GM18508 (cell line): ENCODE measurements around the gene SENP2.
"Not testable (repeated sequence)": the region's sequence is repeated elsewhere in the genome, so short reads cannot be mapped to it uniquely, and the experiment has no call there.

ENCODE experiments used
- ATAC-seq: cut with Tn5 transposase; IDR thresholded peaks from one replicate; pipeline ENCODE4 v1.9.1; 2021; ENCODE audit warnings: moderate number of reproducible peaks; ENCODE audit not compliant: insufficient read depth, unreplicated experiment

SENP2 gene

DNA sequence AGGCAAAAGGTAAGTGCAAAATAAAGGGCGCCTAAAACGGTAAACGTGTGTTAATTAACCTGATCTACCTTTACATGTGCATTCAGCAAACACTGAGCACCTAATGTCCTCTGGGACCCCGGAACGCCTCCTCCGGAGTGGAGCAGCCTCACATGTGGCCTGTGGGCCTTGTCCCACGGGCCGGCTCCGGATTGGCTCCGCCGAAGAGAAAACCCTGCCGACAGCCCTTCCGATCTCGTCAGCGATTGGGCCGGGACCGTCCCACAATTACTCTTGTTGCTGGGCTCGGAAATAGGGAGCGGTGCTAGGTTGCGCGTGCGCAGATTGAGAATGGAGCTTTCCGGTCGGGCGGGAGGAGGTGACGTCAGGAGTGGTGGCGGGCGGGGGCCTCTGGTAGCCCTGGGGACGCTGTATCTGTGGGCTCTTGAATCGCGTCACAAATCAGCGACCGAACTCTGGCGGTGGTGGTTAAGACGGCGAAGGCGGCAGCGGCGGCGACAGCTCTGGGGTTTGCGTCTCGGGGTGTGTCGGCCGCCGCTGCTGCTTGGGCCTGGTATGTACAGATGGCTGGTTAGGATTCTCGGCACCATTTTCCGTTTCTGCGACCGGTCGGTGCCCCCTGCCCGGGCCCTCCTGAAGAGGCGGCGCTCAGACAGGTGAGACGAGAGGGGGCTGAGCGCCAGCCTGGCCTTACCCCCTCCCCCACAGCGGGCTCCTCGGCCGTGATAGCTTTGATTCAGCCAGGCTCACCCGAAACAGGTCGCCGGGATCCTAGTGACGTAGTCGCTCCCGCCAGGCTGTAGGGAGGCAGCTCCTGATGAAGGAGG lies at the start of gene SENP2:
TSS of gene SENP2 (plus strand) at position 437 of the 827 bp plus-strand sequence. CDS start at position 556, 119 bp downstream.
- ATAC-seq, result peak; percentile 86

DNA sequence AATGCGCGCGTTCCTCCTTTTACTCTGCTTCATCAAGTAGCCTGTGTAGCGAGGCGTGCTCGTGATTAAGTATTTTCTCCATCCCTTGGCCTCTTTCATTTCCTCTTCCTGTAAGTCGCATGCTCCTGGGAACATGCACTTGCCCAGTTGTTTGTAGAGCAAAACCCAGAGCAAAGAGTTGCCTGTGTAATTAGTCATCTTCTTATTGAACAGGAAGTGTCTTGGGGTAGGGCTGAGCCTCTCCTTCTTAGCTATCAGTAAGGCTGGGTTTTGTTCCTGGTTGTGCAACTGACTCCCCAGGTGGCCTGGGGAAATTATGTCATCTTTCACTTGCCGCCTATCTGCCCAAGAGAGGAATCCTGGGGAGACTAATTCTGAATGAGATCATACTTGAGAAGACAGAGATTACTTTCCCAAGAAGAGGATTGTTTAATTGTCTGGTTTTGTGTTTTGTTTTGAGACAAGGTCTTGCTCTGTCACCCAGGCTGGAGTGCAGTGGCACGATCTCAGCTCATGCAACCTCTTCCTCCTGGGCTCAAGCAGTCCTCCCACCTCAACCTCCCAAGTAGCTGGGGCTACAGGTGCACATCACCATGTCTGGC lies 48.6 kb upstream of the SENP2 start:
- peak; percentile 97 for ATAC-seq

DNA sequence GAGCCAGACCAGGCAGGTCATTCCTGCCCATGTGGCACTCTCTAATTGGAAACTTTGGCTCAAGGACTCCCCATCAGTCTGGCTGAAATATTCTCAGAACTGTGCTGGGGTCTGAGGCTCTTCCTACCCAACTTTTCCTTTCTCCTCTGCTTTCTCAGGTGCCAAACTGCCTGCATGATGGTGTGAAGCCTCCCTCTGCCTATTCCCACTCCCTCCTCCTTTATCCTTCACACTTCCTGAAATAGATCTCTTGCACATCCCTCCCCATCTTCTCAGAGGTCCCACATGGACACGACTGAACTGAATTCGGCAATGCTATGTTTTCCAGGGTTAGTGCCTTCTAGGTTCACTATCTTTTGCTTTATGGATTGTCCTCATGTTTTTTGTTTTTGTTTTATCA lies 46.2 kb upstream of the SENP2 start:
- ATAC-seq, result no peak

GRCh38 chr3:185540695-185541094 lies 45.4 kb upstream of the SENP2 start:
- ATAC-seq, result no peak

- no peak for ATAC-seq
Observed at GRCh38 chr3:185549122-185549521, 37.0 kb upstream of the SENP2 start.

- no peak for ATAC-seq
Observed at GRCh38 chr3:185549651-185550111, 36.4 kb upstream of the SENP2 start.

- no peak for ATAC-seq
Observed at GRCh38 chr3:185552358-185552877, 33.7 kb upstream of the SENP2 start, which contains the start of gene LIPH. Gene LIPH, minus strand, starts transcription at chr3:185552588. Its CDS starts 117 bp downstream, at chr3:185552471.

GRCh38 chr3:185555101-185555501 lies 31.0 kb upstream of the SENP2 start:
- ATAC-seq, result no peak

GRCh38 chr3:185555860-185556347 lies 30.2 kb upstream of the SENP2 start:
- ATAC-seq, result no peak

DNA sequence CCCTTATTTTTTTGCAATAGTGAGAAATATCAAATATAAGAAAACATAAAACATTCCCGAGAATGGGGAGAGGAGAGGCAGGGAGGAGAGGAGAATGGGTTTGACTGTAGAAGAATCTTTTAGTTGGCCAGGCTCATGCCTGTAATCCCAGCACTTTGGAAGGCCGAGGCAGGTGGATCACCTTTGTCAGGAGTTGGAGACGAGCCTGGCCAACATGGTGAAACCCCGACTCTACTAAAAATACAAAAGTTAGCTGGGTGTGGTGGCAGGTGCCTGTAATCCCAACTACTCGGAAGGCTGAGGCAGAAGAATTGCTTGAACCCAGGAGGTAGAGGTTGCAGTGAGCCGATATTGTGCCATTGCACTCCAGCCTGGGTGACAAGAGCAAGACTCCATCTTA lies 29.5 kb upstream of the SENP2 start:
- ATAC-seq, result not testable (repeated sequence)

DNA sequence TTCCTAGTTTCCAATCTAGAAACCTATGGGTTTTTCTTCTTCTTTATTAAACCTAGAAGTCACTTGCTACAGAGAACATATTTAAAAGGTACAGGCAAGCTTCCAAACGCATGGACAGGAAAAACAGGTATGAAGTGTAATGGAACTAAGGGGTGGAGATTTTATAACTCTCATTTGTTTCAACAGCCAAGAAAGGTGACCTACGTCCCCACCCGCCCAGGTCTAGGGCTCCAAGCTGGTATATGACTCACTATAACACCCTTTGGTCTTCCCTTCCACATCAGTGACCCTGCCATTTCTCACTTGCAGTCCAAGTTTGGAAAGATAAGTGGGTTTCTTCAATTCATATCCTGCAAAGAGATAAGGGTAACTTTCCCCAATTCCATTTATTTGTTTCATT lies 27.7 kb upstream of the SENP2 start:
- ATAC-seq, result no peak

DNA sequence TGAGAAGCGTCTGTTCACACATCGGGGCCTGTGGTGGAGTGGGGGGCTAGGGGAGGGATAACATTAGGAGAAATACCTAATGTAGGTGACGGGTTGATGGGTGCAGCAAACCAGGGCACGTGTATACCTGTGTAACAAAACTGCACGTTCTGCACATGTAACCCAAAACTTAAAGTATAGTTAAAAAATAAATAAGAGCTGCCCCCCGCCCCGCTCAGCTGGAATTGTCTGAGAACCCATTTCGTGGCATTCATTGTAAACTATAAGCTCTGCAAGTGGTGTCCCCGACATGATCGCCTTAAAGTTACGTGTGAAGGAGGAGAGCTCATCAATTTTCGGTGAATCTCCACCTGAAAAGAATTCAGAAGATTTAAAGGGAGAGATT lies 26.4 kb upstream of the SENP2 start:
- ATAC-seq, result no peak

DNA sequence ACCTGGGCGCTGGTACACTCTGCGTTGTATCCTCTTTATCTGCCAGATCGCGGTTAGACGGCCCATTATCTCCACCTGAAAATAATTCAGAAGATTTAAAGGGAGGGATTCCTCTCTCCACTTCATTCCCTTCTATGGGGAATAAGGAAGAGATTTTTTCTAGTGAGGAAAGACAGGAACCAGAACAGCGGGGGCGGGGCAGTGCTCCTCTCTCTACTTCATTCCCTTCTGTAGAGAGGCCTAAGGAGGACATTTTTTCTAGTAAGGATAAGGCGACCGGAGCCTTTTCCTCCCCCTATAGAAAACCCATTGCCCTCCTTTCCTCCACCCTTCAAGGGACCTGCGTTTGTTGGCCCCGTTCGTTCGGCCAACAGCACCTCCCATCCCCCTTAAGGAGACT lies 25.4 kb upstream of the SENP2 start:
- ATAC-seq, result no peak

GRCh38 chr3:185561374-185561943 lies 24.6 kb upstream of the SENP2 start:
- no peak for ATAC-seq

DNA sequence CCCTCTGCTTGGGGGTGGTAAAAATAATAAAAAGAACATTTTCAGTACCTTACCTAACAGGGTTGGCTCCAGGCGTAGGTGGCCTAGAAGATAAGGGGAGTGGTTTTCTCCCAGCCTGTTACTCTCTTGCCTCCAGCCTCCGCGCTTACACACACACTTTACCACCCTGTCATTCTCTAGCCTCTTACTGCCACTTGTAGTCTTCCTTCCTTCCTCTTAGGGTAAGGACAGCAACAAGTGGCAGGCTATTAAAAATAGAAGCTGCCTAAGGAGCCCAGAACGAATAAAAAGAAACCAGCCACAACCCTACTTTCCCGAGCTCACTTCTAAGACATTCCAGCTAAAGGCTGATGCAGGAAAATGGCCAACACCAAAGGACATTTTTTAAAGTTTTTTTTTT lies 24.1 kb upstream of the SENP2 start:
- ATAC-seq, result no peak

DNA sequence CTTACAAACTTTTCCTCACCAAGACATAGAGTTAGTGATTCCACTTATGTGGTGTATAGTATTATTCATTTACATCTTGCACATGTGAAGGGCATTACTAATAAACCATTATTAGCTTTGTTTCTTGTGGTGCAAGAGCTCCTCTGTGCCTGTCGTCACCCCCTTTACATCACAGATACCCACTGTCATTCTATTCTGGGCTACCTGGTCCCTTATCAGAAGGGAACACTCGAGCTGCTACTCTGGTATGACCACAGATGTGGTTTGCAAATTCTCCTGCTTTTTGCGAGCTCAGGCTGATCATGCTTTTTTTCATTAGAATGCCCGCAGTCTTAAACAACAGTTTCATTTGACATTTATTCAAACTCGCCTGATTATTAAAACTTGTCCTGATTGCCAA lies 13.9 kb upstream of the SENP2 start:
- no peak for ATAC-seq

- ATAC-seq, result not testable (repeated sequence)
Observed at GRCh38 chr3:185575108-185575869, 10.8 kb upstream of the SENP2 start.

GRCh38 chr3:185582236-185582635 lies 3.9 kb upstream of the SENP2 start:
- ATAC-seq, result no peak

DNA sequence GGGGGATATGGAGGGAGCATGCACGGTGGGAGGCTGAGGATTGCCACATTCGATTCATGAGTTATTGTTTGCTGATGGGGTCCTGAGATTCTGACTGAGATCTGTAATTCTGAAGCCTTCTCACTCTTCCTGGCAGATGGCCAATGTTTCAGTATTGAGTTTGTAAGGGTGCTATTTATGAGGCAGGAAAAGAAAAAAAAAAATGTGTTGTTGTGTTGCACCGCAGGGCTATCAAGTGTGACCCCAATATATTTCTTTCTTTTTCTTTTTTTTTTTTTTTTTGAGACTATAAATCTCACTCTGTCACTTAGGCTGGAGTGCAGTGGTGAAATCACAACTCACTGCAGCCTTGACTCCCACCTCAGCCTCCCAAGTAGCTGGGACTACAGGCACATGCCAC lies 3.2 kb upstream of the SENP2 start:
- no peak for ATAC-seq

DNA sequence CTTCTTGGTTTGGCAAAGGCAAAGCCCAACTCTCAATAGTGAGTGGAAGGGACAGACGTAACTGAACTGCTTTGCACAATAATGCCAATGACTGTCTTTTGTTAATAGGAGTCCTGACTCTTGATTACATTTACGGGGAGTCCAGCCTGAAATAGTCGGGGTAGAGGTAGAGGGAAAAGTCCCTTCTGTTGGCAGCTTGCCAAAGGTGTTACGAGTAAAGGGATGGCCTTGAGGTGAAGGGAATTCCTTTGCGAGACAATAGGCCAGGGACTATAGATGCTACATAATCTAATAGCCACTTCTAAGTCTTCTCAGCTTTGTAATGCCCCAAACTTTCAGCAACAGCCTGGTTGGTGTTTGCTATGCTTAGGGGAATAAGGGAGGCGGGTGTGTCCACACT lies 2.2 kb upstream of the SENP2 start:
- ATAC-seq, result no peak
